Activated CD8-positive, alpha-beta T cell treated with anti-CD3 and anti-CD28 coated beads, Interleukin-2, amount 10 ng/mL, durations not matched to agents 7 days and 5 days (primary cell): ENCODE data around the gene SPEM2. TPM values are rescaled to one million over a fixed set of nuclear protein-coding genes. Genes with fewer than 3 reads are reported as not detected.

Source experiments
- ATAC-seq: fragments of 150-1000 bp; cut with Tn5 transposase; one replicate; pipeline ENCODE4 v1.10.0; 2021; ENCODE audit warnings: moderate library complexity
- CTCF ChIA-PET: fragments of 350-600 bp; sonication (Branson Sonifier 250); formaldehyde crosslinking; loops from one replicate; lab custom pipeline; 2021; ENCODE audit warnings: antibody characterized with exemption; lab: Charles Lee
- POLR2A ChIA-PET: fragments of 350-600 bp; sonication (Branson Sonifier 250); formaldehyde crosslinking; loops from one replicate; lab custom pipeline; 2021; ENCODE audit warnings: antibody characterized with exemption; lab: Charles Lee
- DNase-seq: peaks from one replicate; pipeline ENCODE4 v3.0.0-alpha.2; 2020
- H3K27ac Mint-ChIP-seq: one replicate; pipeline ENCODE4 v1.8.0; 2021; ENCODE audit warnings: mild to moderate bottlenecking, mixed read lengths
- H3K27me3 Mint-ChIP-seq: one replicate; pipeline ENCODE4 v1.8.0; 2021; ENCODE audit warnings: low read depth, mixed read lengths
- H3K36me3 Mint-ChIP-seq: one replicate; pipeline ENCODE4 v1.8.0; 2021; ENCODE audit warnings: low read depth, mixed read lengths
- H3K4me1 Mint-ChIP-seq: one replicate; pipeline ENCODE4 v1.8.0; 2021; ENCODE audit warnings: low read depth, mixed read lengths
- H3K4me3 Mint-ChIP-seq: one replicate; pipeline ENCODE4 v1.8.0; 2021; ENCODE audit warnings: mild to moderate bottlenecking, mixed read lengths
- H3K9me3 Mint-ChIP-seq: one replicate; pipeline ENCODE4 v1.8.0; 2022; ENCODE audit warnings: mixed read lengths; ENCODE audit not compliant: insufficient read depth
- total RNA-seq, 2 experiments: library from RNA; stranded (reverse); gene quantifications; one replicate each; pipeline ENCODE4 v1.2.3, GENCODE V29; 2021

The SPEM2 gene
- total RNA-seq, 2 experiments from 2014 or later, result not detected

- ChIA-PET CTCF (interaction anchor here (0.7 to 7.9 kb wide), 6 partner anchors 22 to 121 kb away, joined by 3 to 78 read pairs (median 6); partner anchors contain the start of genes FGF11, SENP3 and TMEM102), POLR2A (interaction anchor here (0.6 to 5.6 kb wide), 8 partner anchors 8 to 107 kb away, joined by 3 to 36 read pairs (median 4); partner anchors contain the start of gene MPDU1)
- Mint-ChIP-seq H3K27ac (peak overlapping the region; percentile 90), H3K9me3 (no peaks in the 10 kb centered on the region), H3K4me3 (peak overlapping the region; percentile 94), H3K27me3 (no peaks in the 10 kb centered on the region), H3K36me3 (peaks cover 22% of the 10 kb centered on the region), H3K4me1 (peaks cover 65% of the 10 kb centered on the region)
- ATAC-seq, result no peak
- DNase-seq, result no peak
Observed at GRCh38 chr17:7476951-7477350, 51.5 kb downstream of the SPEM2 start.

Other genes with a start within 250 kb of the SPEM2 start
- 1 to 10 TPM in 1 of 2 experiments, under 1 TPM in 1; 0.63 to 1.3 TPM for gene ASGR1, start 246.2 kb upstream of the SPEM2 start, total RNA-seq
- 10 to 100 TPM; 10.1 to 11.7 TPM for gene DLG4, start 205.8 kb upstream of the SPEM2 start, total RNA-seq
- 100 to 1,000 TPM; 348 to 371 TPM for gene ACADVL, start 205.7 kb upstream of the SPEM2 start, total RNA-seq
- gene DVL2, start 191.1 kb upstream of the SPEM2 start, total RNA-seq, result 10 to 100 TPM; 52.4 to 56.6 TPM
- gene PHF23, start 186.2 kb upstream of the SPEM2 start, total RNA-seq, result 10 to 100 TPM; 53.6 to 57.9 TPM
- gene GABARAP, start 183.2 kb upstream of the SPEM2 start, total RNA-seq, result 100 to 1,000 TPM; 203 to 227 TPM
- 100 to 1,000 TPM; 171 to 186 TPM for gene CTDNEP1, start 173.9 kb upstream of the SPEM2 start, total RNA-seq
- gene ELP5, start 173.4 kb upstream of the SPEM2 start, total RNA-seq, result 10 to 100 TPM; 63.5 to 66.1 TPM
- 1 to 10 TPM; 1.1 to 1.3 TPM for gene CLDN7, start 163.1 kb upstream of the SPEM2 start, total RNA-seq
- gene SLC2A4, start 143.9 kb upstream of the SPEM2 start, total RNA-seq, result not detected
- under 1 TPM; 0.37 to 0.66 TPM for gene YBX2, start 131.0 kb upstream of the SPEM2 start, total RNA-seq
- gene EIF5A, start 118.0 kb upstream of the SPEM2 start, total RNA-seq, result 100 to 1,000 TPM; 685 to 690 TPM
- gene GPS2, start 110.3 kb upstream of the SPEM2 start, total RNA-seq, result 10 to 100 TPM; 86.3 to 88.0 TPM
- 10 to 100 TPM; 45.6 to 47.0 TPM for gene NEURL4, start 96.3 kb upstream of the SPEM2 start, total RNA-seq
- gene ACAP1, start 89.1 kb upstream of the SPEM2 start, total RNA-seq, result 100 to 1,000 TPM; 573 to 605 TPM
- gene KCTD11, start 73.5 kb upstream of the SPEM2 start, total RNA-seq, result 10 to 100 TPM; 11.4 to 11.8 TPM
- not detected for gene TMEM95, start 70.5 kb upstream of the SPEM2 start, total RNA-seq
- gene TNK1, start 44.5 kb upstream of the SPEM2 start, total RNA-seq, result 1 to 10 TPM; 2.1 to 2.6 TPM
- gene PLSCR3, start 31.1 kb upstream of the SPEM2 start, total RNA-seq, result 10 to 100 TPM; 87.9 to 92.6 TPM
- 10 to 100 TPM; 61.8 to 62.3 TPM for gene TMEM256, start 21.5 kb upstream of the SPEM2 start, total RNA-seq
- 1 to 10 TPM; 4.7 to 5.2 TPM for gene NLGN2, start 17.8 kb upstream of the SPEM2 start, total RNA-seq
- gene SPEM1, start 5.3 kb upstream of the SPEM2 start, total RNA-seq, result not detected
- gene SPEM3, start 3.2 kb downstream of the SPEM2 start, total RNA-seq, result not detected
- 10 to 100 TPM; 16.5 to 18.1 TPM for gene TMEM102, start 9.8 kb downstream of the SPEM2 start, total RNA-seq
- 10 to 100 TPM; 16.6 to 18.8 TPM for gene FGF11, start 13.9 kb downstream of the SPEM2 start, total RNA-seq
- 10 to 100 TPM; 14.1 to 15.7 TPM for gene CHRNB1, start 19.4 kb downstream of the SPEM2 start, total RNA-seq
- 10 to 100 TPM; 29.8 to 30.0 TPM for gene ZBTB4, start 54.0 kb downstream of the SPEM2 start, total RNA-seq
- gene SLC35G6, start 55.8 kb downstream of the SPEM2 start, total RNA-seq, result not detected
- 100 to 1,000 TPM; 183 to 185 TPM for gene POLR2A, start 58.8 kb downstream of the SPEM2 start, total RNA-seq
- 100 to 1,000 TPM in 1 of 2 experiments, 10 to 100 TPM in 1; 93.7 to 100 TPM for gene TNFSF12, start 123.4 kb downstream of the SPEM2 start, total RNA-seq
- gene TNFSF13, start 133.1 kb downstream of the SPEM2 start, total RNA-seq, result 1 to 10 TPM; 8.0 to 9.0 TPM
- 10 to 100 TPM; 54.4 to 62.0 TPM for gene SENP3, start 136.3 kb downstream of the SPEM2 start, total RNA-seq
- 10 to 100 TPM in 1 of 2 experiments, 1 to 10 TPM in 1; 9.4 to 10.7 TPM for gene CD68, start 154.0 kb downstream of the SPEM2 start, total RNA-seq
- gene MPDU1, start 158.2 kb downstream of the SPEM2 start, total RNA-seq, result 10 to 100 TPM; 69.0 to 70.4 TPM
- under 1 TPM; 0.29 to 0.34 TPM for gene SOX15, start 164.5 kb downstream of the SPEM2 start, total RNA-seq
- 10 to 100 TPM; 27.6 to 31.8 TPM for gene FXR2, start 189.3 kb downstream of the SPEM2 start, total RNA-seq
- 10 to 100 TPM; 18.2 to 21.4 TPM for gene SAT2, start 202.2 kb downstream of the SPEM2 start, total RNA-seq
- gene SHBG, start 204.5 kb downstream of the SPEM2 start, total RNA-seq, result not detected
- not detected for gene ATP1B2, start 225.3 kb downstream of the SPEM2 start, total RNA-seq